H9 (cell line): ENCODE results near the gene PRKCZ. TPM values are rescaled to one million over a fixed set of nuclear protein-coding genes. Genes with fewer than 3 reads are reported as not detected.

Experiments
- DNase-seq: peaks from one replicate; pipeline ENCODE4 v3.0.0-alpha.2; 2017
- H2AFZ ChIP-seq: one replicate; pipeline ENCODE4 v1.6.1; 2013; ENCODE audit warnings: mild to moderate bottlenecking, low read length, control low read depth, moderate library complexity
- H2AK5ac ChIP-seq: 2 replicates; pipeline ENCODE4 v1.6.1; 2013; ENCODE audit warnings: low read length, control low read depth, mixed read lengths; ENCODE audit not compliant: insufficient read length
- H2BK120ac ChIP-seq: one replicate; pipeline ENCODE4 v1.6.1; 2013; ENCODE audit warnings: low read depth, mild to moderate bottlenecking, low read length, control low read depth, inconsistent platforms; ENCODE audit not compliant: poor library complexity, severe bottlenecking
- H2BK12ac ChIP-seq: 2 replicates; pipeline ENCODE4 v1.6.1; 2013; ENCODE audit warnings: low read length, control low read depth, mixed read lengths, low read depth; ENCODE audit not compliant: insufficient read length
- H2BK15ac ChIP-seq: 2 replicates; pipeline ENCODE4 v1.6.1; 2013; ENCODE audit warnings: low read depth, low read length, control low read depth
- H2BK20ac ChIP-seq: one replicate; pipeline ENCODE4 v1.6.1; 2013; ENCODE audit warnings: low read depth, mild to moderate bottlenecking, low read length, control low read depth, inconsistent platforms; ENCODE audit not compliant: poor library complexity, severe bottlenecking
- H2BK5ac ChIP-seq: 2 replicates; pipeline ENCODE4 v1.6.1; 2013; ENCODE audit warnings: low read length, control low read depth, mixed read lengths; ENCODE audit not compliant: insufficient read length
- H3K14ac ChIP-seq: 2 replicates; pipeline ENCODE4 v1.6.1; 2013; ENCODE audit warnings: low read length, control low read depth; ENCODE audit not compliant: insufficient read depth
- H3K18ac ChIP-seq: 2 replicates; pipeline ENCODE4 v1.6.1; 2013; ENCODE audit warnings: low read depth, mild to moderate bottlenecking, mixed read lengths, low read length, control low read depth; ENCODE audit not compliant: insufficient read length
- H3K23ac ChIP-seq: 2 replicates; pipeline ENCODE4 v1.6.1; 2013; ENCODE audit warnings: low read length, control low read depth, mixed read lengths, low read depth; ENCODE audit not compliant: insufficient read length
- H3K23me2 ChIP-seq: 2 replicates; pipeline ENCODE4 v1.6.1; 2013; ENCODE audit warnings: low read depth, mild to moderate bottlenecking, mixed read lengths, low read length, control low read depth; ENCODE audit not compliant: insufficient read length, poor library complexity, severe bottlenecking
- H3K27ac ChIP-seq: 2 replicates; pipeline ENCODE4 v1.5.1; 2013; ENCODE audit warnings: low read length, control low read depth, mixed read lengths, low read depth; ENCODE audit not compliant: insufficient read length
- H3K27me3 ChIP-seq: 2 replicates; pipeline ENCODE4 v1.6.1; 2013; ENCODE audit warnings: low read length, control low read depth, inconsistent platforms; ENCODE audit not compliant: insufficient read depth
- H3K4ac ChIP-seq: 2 replicates; pipeline ENCODE4 v1.6.1; 2013; ENCODE audit warnings: low read depth, mild to moderate bottlenecking, control low read depth, inconsistent platforms, low read length, moderate library complexity
- H3K4me1 ChIP-seq: 2 replicates; pipeline ENCODE4 v1.6.1; 2013; ENCODE audit warnings: low read length, control low read depth, inconsistent platforms; ENCODE audit not compliant: insufficient read depth
- H3K4me2 ChIP-seq: 2 replicates; pipeline ENCODE4 v1.6.1; 2013; ENCODE audit warnings: low read length, control low read depth, mixed read lengths; ENCODE audit not compliant: insufficient read length, insufficient read depth
- H3K56ac ChIP-seq: 2 replicates; pipeline ENCODE4 v1.6.1; 2013; ENCODE audit warnings: low read depth, mild to moderate bottlenecking, mixed read lengths, low read length, control low read depth; ENCODE audit not compliant: insufficient read length
- H3K79me1 ChIP-seq: 2 replicates; pipeline ENCODE4 v1.6.1; 2013; ENCODE audit warnings: low read depth, mild to moderate bottlenecking, moderate library complexity, low read length, control low read depth, inconsistent platforms; ENCODE audit not compliant: insufficient read depth, poor library complexity, severe bottlenecking
- H3K79me2 ChIP-seq: 2 replicates; pipeline ENCODE4 v1.6.1; 2013; ENCODE audit warnings: low read length, control low read depth, inconsistent platforms; ENCODE audit not compliant: insufficient read depth
- H3K9ac ChIP-seq: 2 replicates; pipeline ENCODE4 v1.6.1; 2013; ENCODE audit warnings: low read length, control low read depth, mixed read lengths; ENCODE audit not compliant: insufficient read length; ENCODE audit errors: extremely low read depth
- H3K9me3 ChIP-seq: one replicate; pipeline ENCODE4 v1.6.1; 2013; ENCODE audit warnings: low read depth, low read length, inconsistent platforms; ENCODE audit not compliant: control insufficient read depth
- H3T11ph ChIP-seq: one replicate; pipeline ENCODE4 v1.6.1; 2013; ENCODE audit warnings: mild to moderate bottlenecking, low read length, control low read depth, inconsistent platforms
- H4K20me1 ChIP-seq: one replicate; pipeline ENCODE4 v1.6.1; 2013; ENCODE audit not compliant: control insufficient read depth, insufficient read length, insufficient read depth
- H4K5ac ChIP-seq: 2 replicates; pipeline ENCODE4 v1.6.1; 2013; ENCODE audit warnings: low read depth, mild to moderate bottlenecking, mixed read lengths, low read length, control low read depth; ENCODE audit not compliant: insufficient read length
- H4K8ac ChIP-seq: replicated peaks from 2 replicates; pipeline ENCODE4 v1.6.1; 2013; ENCODE audit warnings: low read length, control low read depth, mixed read lengths, low read depth; ENCODE audit not compliant: insufficient read length
- H4K91ac ChIP-seq: 2 replicates; pipeline ENCODE4 v1.6.1; 2013; ENCODE audit warnings: low read depth, mild to moderate bottlenecking, moderate library complexity, mixed read lengths, low read length, control low read depth; ENCODE audit not compliant: insufficient read length
- H3K27ac Mint-ChIP-seq, 3 experiments: 2 replicates in 2 of 3; 3 replicates in 1 of 3; pipeline ENCODE4 v1.8.0; 2020 to 2021; ENCODE audit warnings: mixed read lengths in 3 of 3, mild to moderate bottlenecking in 1 of 3, moderate library complexity in 1 of 3
- H3K27me3 Mint-ChIP-seq: 2 replicates; pipeline ENCODE4 v1.8.0; 2021; ENCODE audit warnings: low read depth, mild to moderate bottlenecking, moderate library complexity, mixed read lengths
- H3K36me3 Mint-ChIP-seq, 3 experiments: 2 replicates in 2 of 3; 3 replicates in 1 of 3; pipeline ENCODE4 v1.8.0; 2020 to 2021; ENCODE audit warnings: low read depth in 3 of 3, mixed read lengths in 3 of 3; ENCODE audit not compliant: insufficient read depth in 1 of 3
- H3K4me1 Mint-ChIP-seq, 2 experiments: 2 replicates each; pipeline ENCODE4 v1.8.0; 2020; ENCODE audit warnings: mixed read lengths in 2 of 2
- H3K4me3 Mint-ChIP-seq, 2 experiments: 2 replicates in 1 of 2; 3 replicates in 1 of 2; pipeline ENCODE4 v1.8.0; 2020 to 2021; ENCODE audit warnings: mild to moderate bottlenecking in 2 of 2, mixed read lengths in 2 of 2, moderate library complexity in 1 of 2
- H3K9me3 Mint-ChIP-seq, 2 experiments: 2 replicates in 1 of 2; 3 replicates in 1 of 2; pipeline ENCODE4 v1.8.0; 2020; ENCODE audit warnings: mild to moderate bottlenecking in 2 of 2, mixed read lengths in 2 of 2, moderate library complexity in 1 of 2
- WGBS: extraction: QIAGEN DNeasy Blood & Tissue Kit; methylation state at CpG from one replicate; pipeline ENCODE4 v1.1.7; 2013; ENCODE audit warnings: missing lambda C conversion rate, low lambda C conversion rate, mixed read lengths; ENCODE audit not compliant: insufficient read length; ENCODE audit errors: extremely low coverage; 5-methylcytosine and 5-hydroxymethylcytosine counted together
- total RNA-seq: library from RNA; stranded (reverse); gene quantifications from 2 replicates; pipeline ENCODE4 v1.2.1, GENCODE V29; 2021
- TF ChIP-seq, protein P1 (sequence below): fragments of 200-600 bp; sonication (generic); conservative IDR thresholded peaks from 3 replicates; pipeline ENCODE4 v1.8.0; 2021; ENCODE audit warnings: antibody characterized with exemption, mild to moderate bottlenecking

The PRKCZ gene
- total RNA-seq, 1 experiment from 2014 or later = 48.4 TPM

DNA sequence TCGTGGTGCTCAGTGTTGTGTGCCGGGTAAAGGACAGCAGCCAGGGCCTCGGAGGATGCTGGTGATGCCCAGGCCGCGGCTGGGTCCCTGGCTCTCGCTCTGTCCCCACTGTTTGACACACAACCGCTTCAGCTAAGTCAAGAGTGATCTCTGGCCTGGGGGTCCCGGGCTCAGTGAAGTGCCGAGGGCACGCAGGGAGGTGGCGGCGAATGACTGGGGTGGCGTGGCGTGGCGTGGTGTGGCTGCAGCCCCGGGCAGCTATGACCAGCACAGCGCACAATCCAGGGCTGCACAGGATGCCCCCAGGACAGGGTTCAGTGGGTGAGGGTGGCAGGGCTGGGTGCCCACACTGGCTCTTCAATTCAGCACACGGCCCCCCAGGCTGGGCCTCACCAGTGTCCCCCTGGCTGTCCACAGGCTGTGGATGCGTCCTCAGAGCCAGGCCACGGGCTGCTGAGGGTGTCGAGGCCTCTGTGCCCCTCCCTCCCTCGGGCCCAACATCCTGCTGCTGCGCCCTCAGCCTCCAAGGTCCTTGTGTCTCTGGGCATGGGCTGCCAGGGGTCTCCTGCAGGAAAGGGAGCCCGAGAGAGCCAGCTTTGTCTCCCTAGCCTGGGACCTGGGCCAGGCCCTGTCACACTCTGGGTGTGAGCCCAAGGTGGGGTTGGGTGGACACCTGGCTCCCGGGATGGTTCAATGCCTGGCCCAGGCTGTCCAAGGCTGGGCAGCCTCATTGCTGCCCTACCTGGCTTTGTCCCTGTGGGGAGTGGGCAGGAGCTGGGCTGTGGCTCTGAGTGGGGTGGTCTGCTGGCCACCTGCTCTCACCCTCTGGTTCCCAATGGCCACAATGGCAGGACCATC is 165.9 kb downstream of the PRKCZ start:
- no peak overlapping the region for H2BK12ac ChIP-seq
- peaks cover 3 to 12% of the 10 kb centered on the region in 2 experiments; a peak in 3 of 4 replicates for H3K4me1 Mint-ChIP-seq
- no peak overlapping the region for H3K56ac ChIP-seq

More for the DNA sequence above, 165.9 kb downstream of the PRKCZ start:
- no CpG with 5 or more reads among the region's 25 CpGs for WGBS
- Histone ChIP-seq H2AK5ac (no peak overlapping the region), H3K79me1 (no peaks in the 10 kb centered on the region), H3K27me3 (no peaks in the 10 kb centered on the region), H3K4ac (no peak overlapping the region; the same call in 1 of the 2 replicates), H3K23ac (no peak overlapping the region), H4K91ac (no peak overlapping the region), H4K8ac (no peak overlapping the region), H2BK20ac (no peak overlapping the region), H3K4me1 (no peaks in the 10 kb centered on the region), H2BK5ac (no peak overlapping the region), H3K23me2 (no peaks in the 10 kb centered on the region), H3K79me2 (no peaks in the 10 kb centered on the region), H2AFZ (no peak overlapping the region), H4K20me1 (no peaks in the 10 kb centered on the region), H3K27ac (no peak overlapping the region), H3K18ac (no peak overlapping the region), H3T11ph (no peak overlapping the region), H3K4me2 (no peak overlapping the region), H3K9ac (no peak overlapping the region), H2BK15ac (no peak overlapping the region), H3K14ac (no peak overlapping the region), H4K5ac (no peak overlapping the region), H2BK120ac (no peak overlapping the region), H3K9me3 (no peaks in the 10 kb centered on the region)
- no peaks in the 10 kb centered on the region for H3K36me3 Mint-ChIP-seq
- no peak overlapping the region for H3K4me3 Mint-ChIP-seq
- 0 out of 5 replicates have a peak, but pooled peaks cover 0 to 2% of the 10 kb centered on the region in 2 experiments for H3K9me3 Mint-ChIP-seq
- no peak overlapping the region; a peak in 2 of 7 replicates for H3K27ac Mint-ChIP-seq
- no peak for DNase-seq
- H3K27me3 Mint-ChIP-seq = peaks cover 5% of the 10 kb centered on the region
- TF ChIP-seq, protein P1, sequence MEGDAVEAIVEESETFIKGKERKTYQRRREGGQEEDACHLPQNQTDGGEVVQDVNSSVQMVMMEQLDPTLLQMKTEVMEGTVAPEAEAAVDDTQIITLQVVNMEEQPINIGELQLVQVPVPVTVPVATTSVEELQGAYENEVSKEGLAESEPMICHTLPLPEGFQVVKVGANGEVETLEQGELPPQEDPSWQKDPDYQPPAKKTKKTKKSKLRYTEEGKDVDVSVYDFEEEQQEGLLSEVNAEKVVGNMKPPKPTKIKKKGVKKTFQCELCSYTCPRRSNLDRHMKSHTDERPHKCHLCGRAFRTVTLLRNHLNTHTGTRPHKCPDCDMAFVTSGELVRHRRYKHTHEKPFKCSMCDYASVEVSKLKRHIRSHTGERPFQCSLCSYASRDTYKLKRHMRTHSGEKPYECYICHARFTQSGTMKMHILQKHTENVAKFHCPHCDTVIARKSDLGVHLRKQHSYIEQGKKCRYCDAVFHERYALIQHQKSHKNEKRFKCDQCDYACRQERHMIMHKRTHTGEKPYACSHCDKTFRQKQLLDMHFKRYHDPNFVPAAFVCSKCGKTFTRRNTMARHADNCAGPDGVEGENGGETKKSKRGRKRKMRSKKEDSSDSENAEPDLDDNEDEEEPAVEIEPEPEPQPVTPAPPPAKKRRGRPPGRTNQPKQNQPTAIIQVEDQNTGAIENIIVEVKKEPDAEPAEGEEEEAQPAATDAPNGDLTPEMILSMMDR = no peak
